Measurements from ENCODE around the gene RTN4IP1.

DNA sequence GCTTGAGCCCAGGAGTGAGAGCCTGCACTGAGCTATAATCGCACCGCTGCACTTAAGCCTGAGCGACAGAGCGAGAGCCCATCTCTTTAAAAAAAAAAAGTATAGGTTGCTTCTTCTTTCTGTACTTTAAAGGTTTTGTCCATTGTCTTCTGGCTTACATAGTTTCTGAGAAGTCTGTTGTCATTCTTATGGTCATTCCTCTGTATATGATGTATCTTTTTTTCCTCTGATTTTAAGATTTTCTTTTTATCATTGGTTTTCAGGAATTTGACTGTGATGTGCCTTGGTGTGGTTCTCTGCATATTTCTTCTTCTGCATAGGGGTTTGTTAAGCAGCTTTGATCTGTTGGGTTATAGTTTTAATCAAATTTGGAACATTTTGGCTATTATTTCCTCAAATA, 29.2 kb upstream of the RTN4IP1 start:
- TF ChIP-seq, protein P1, sequence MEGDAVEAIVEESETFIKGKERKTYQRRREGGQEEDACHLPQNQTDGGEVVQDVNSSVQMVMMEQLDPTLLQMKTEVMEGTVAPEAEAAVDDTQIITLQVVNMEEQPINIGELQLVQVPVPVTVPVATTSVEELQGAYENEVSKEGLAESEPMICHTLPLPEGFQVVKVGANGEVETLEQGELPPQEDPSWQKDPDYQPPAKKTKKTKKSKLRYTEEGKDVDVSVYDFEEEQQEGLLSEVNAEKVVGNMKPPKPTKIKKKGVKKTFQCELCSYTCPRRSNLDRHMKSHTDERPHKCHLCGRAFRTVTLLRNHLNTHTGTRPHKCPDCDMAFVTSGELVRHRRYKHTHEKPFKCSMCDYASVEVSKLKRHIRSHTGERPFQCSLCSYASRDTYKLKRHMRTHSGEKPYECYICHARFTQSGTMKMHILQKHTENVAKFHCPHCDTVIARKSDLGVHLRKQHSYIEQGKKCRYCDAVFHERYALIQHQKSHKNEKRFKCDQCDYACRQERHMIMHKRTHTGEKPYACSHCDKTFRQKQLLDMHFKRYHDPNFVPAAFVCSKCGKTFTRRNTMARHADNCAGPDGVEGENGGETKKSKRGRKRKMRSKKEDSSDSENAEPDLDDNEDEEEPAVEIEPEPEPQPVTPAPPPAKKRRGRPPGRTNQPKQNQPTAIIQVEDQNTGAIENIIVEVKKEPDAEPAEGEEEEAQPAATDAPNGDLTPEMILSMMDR (IDR thresholded peaks at IDR 0.05) = no peak
- no peak for TF ChIP-seq EP300 (IDR thresholded peaks at IDR 0.05)
